Upper lobe of left lung (tissue), 6 donors: ENCODE measurements around the gene CCDC136. TPM values are rescaled to one million over a fixed set of nuclear protein-coding genes. Genes with fewer than 3 reads are reported as not detected.

Experiments used
- ATAC-seq, 2 donors: fragments of 200-7000 bp; cut with Tn5 transposase; one replicate each; pipeline ENCODE4 v1.9.1; 2022; ENCODE audit warnings: mild to moderate bottlenecking in 2 of 2, moderate library complexity in 2 of 2; ENCODE audit not compliant: low FRiP score in 2 of 2
- DNase-seq, 2 donors: peaks; one replicate each; pipeline ENCODE4 v3.0.0-alpha.2; 2019 to 2020
- H3K27ac ChIP-seq, 4 donors: fragments of 200-600 bp; sonication (generic); one replicate each; pipeline ENCODE4 v1.5.1; 2016 to 2019
- H3K27me3 ChIP-seq, 4 donors: fragments of 200-600 bp; sonication (generic); one replicate each; pipeline ENCODE4 v1.5.1; 2017 to 2019
- H3K36me3 ChIP-seq, 4 donors: fragments of 200-600 bp; sonication (generic); one replicate each; pipeline ENCODE4 v1.5.1; 2016 to 2019
- H3K4me1 ChIP-seq, 4 donors: fragments of 200-600 bp; sonication (generic); one replicate each; pipeline ENCODE4 v1.5.1; 2018 to 2019
- H3K4me3 ChIP-seq, 4 donors: fragments of 200-600 bp; sonication (generic); one replicate each; pipeline ENCODE4 v1.5.1; 2017 to 2019; ENCODE audit warnings: mild to moderate bottlenecking in 2 of 4, moderate library complexity in 1 of 4
- H3K9me3 ChIP-seq, 4 donors: fragments of 200-600 bp; sonication (generic); one replicate each; pipeline ENCODE4 v1.5.1; 2018 to 2019
- EP300 ChIP-seq, 4 donors: sonication (generic); formaldehyde crosslinking; IDR thresholded peaks; one replicate each; pipeline ENCODE4 v1.5.1; 2017; ENCODE audit warnings: antibody characterized with exemption in 4 of 4, control low read depth in 2 of 4
- POLR2A ChIP-seq, 4 donors: fragments of 450-650 bp; IDR thresholded peaks; one replicate each; pipeline ENCODE4 v1.5.1; 2016 to 2017; ENCODE audit warnings: antibody characterized with exemption in 4 of 4, mild to moderate bottlenecking in 2 of 4
- POLR2AphosphoS5 ChIP-seq, 2 donors: sonication (generic); formaldehyde crosslinking; IDR thresholded peaks; one replicate each; pipeline ENCODE4 v1.5.1; 2017; ENCODE audit warnings: antibody characterized with exemption in 2 of 2
- WGBS, 2 donors: methylation state at CpG; one replicate each; pipeline ENCODE4 v1.1.5; 2017 to 2018; 5-methylcytosine and 5-hydroxymethylcytosine counted together
- total RNA-seq, 6 donors: library from RNA; depleted of rRNA in 4 of 6; stranded (reverse); fragments of >200 nt in 4 of 6; gene quantifications; one replicate each; pipeline versions ENCODE4 v1.1.0 to v1.2.1, GENCODE V29; 2016 to 2021
- TF ChIP-seq, protein P1 (sequence below), 6 experiments: fragments of 450-650 bp in 4 of 6; fragments of 200-600 bp in 2 of 6; sonication (generic) in 2 of 6; IDR thresholded peaks; one replicate each; pipeline ENCODE4 v1.5.1; 2016 to 2019; ENCODE audit warnings: antibody characterized with exemption in 6 of 6
- donor health status: DM: no; HTN: no; CAD: no; lungs with moderate emphysema.
- donor health status: DM: no; HTN: yes; CAD: no; lungs with severe emphysema.

The CCDC136 gene
- total RNA-seq, 6 donors from 2014 or later, result 0.46 to 7.2 (median 2.2) TPM

GRCh38 chr7:128801667-128802418, 10.1 kb downstream of the CCDC136 start:
- 88 to 92% methylated on average over 2 of the region's 2 CpGs for WGBS, 2 donors
- Histone ChIP-seq H3K27me3 (no peaks in the 10 kb centered on the region), H3K9me3 (no peaks in the 10 kb centered on the region), H3K4me3 (no peak overlapping the region), H3K36me3 (no peaks in the 10 kb centered on the region), H3K4me1 (no peaks in the 10 kb centered on the region), H3K27ac (no peak overlapping the region)
- ATAC-seq (no peak), DNase-seq (no peak)
- TF ChIP-seq EP300 (IDR thresholded peaks at IDR 0.05) (no peak), POLR2A (IDR thresholded peaks at IDR 0.05) (no peak), POLR2AphosphoS5 (IDR thresholded peaks at IDR 0.05) (no peak)
- TF ChIP-seq, protein P1, sequence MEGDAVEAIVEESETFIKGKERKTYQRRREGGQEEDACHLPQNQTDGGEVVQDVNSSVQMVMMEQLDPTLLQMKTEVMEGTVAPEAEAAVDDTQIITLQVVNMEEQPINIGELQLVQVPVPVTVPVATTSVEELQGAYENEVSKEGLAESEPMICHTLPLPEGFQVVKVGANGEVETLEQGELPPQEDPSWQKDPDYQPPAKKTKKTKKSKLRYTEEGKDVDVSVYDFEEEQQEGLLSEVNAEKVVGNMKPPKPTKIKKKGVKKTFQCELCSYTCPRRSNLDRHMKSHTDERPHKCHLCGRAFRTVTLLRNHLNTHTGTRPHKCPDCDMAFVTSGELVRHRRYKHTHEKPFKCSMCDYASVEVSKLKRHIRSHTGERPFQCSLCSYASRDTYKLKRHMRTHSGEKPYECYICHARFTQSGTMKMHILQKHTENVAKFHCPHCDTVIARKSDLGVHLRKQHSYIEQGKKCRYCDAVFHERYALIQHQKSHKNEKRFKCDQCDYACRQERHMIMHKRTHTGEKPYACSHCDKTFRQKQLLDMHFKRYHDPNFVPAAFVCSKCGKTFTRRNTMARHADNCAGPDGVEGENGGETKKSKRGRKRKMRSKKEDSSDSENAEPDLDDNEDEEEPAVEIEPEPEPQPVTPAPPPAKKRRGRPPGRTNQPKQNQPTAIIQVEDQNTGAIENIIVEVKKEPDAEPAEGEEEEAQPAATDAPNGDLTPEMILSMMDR (IDR thresholded peaks at IDR 0.05), result no peak

DNA sequence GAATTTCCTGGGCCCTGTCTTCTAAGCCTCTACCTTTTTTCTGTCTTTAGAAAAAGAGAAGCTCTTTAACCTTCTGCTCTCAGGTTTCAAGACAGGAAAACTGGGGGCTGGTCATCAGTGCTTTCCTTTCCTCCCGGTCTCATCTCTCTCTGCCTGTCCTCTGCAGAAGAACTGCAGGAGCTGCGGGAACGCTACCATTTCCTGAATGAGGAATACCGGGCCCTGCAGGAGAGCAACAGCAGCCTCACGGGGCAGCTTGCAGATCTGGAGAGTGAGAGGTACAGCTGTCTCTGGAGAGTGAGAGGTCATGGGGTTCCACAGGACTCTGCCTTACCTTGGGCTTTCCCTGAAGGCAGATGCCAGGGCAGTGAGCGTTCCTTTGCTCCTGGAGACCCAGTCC, 12.7 kb downstream of the CCDC136 start:
- ATAC-seq (no peak), DNase-seq (no peak)
- H3K36me3 ChIP-seq, result no peaks in the 10 kb centered on the region
- 76 to 87% methylated on average over 5 to 6 of the region's 6 CpGs for WGBS, 2 donors
- H3K9me3 ChIP-seq, result no peaks in the 10 kb centered on the region
- no peak for TF ChIP-seq POLR2A (IDR thresholded peaks at IDR 0.05)
- TF ChIP-seq, protein P1 (IDR thresholded peaks at IDR 0.05), result no peak
- no peak for TF ChIP-seq POLR2AphosphoS5 (IDR thresholded peaks at IDR 0.05)
- TF ChIP-seq EP300 (IDR thresholded peaks at IDR 0.05), result no peak
- no peak overlapping the region for H3K27ac ChIP-seq
- no peak overlapping the region for H3K4me3 ChIP-seq
- H3K27me3 ChIP-seq, result no peaks in the 10 kb centered on the region
- no peaks in the 10 kb centered on the region for H3K4me1 ChIP-seq

- H3K27me3 ChIP-seq, result no peaks in the 10 kb centered on the region
- H3K36me3 ChIP-seq, result no peaks in the 10 kb centered on the region
- no peak for TF ChIP-seq POLR2AphosphoS5 (IDR thresholded peaks at IDR 0.05)
- TF ChIP-seq POLR2A (IDR thresholded peaks at IDR 0.05), result no peak
- no peak for TF ChIP-seq EP300 (IDR thresholded peaks at IDR 0.05)
- TF ChIP-seq, protein P1 (IDR thresholded peaks at IDR 0.05), result no peak
- WGBS, 2 donors, result 94 to 100% methylated on average over 5 of the region's 5 CpGs
- H3K27ac ChIP-seq, result no peak overlapping the region
- ATAC-seq (no peak), DNase-seq (no peak)
- no peaks in the 10 kb centered on the region for H3K9me3 ChIP-seq
- no peaks in the 10 kb centered on the region for H3K4me1 ChIP-seq
- H3K4me3 ChIP-seq, result no peak overlapping the region
These were observed 13.5 kb downstream of the CCDC136 start for GRCh38 chr7:128805225-128805624.

DNA sequence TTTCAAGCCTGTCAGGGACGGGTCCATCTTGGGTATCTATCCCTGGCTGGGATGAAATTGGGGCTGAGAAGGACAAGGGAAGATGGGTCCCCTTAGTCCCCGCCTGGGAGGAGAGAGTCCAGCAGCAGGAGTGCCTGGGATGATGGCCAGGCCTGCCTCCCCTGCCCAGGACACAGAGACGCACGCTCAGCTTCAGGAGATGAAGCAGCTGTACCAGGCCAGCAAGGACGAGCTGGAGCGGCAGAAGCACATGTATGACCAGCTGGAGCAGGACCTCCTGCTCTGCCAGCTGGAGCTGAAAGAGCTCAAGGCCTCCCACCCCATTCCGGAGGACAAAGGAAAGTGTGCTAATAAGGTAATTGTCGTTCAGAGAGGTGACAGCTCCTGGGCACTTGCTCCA, 15.4 kb downstream of the CCDC136 start:
- DNase-seq, result no peak
- TF ChIP-seq, protein P1 (IDR thresholded peaks at IDR 0.05), result no peak
- TF ChIP-seq EP300 (IDR thresholded peaks at IDR 0.05), result no peak
- TF ChIP-seq POLR2A (IDR thresholded peaks at IDR 0.05), result no peak
- TF ChIP-seq POLR2AphosphoS5 (IDR thresholded peaks at IDR 0.05), result no peak
- no peak for ATAC-seq
- Histone ChIP-seq H3K4me1 (no peaks in the 10 kb centered on the region), H3K4me3 (no peak overlapping the region), H3K36me3 (no peaks in the 10 kb centered on the region), H3K27ac (no peak overlapping the region), H3K9me3 (no peaks in the 10 kb centered on the region), H3K27me3 (no peaks in the 10 kb centered on the region)
- WGBS, 2 donors, result 85 to 93% methylated on average over 8 of the region's 8 CpGs

DNA sequence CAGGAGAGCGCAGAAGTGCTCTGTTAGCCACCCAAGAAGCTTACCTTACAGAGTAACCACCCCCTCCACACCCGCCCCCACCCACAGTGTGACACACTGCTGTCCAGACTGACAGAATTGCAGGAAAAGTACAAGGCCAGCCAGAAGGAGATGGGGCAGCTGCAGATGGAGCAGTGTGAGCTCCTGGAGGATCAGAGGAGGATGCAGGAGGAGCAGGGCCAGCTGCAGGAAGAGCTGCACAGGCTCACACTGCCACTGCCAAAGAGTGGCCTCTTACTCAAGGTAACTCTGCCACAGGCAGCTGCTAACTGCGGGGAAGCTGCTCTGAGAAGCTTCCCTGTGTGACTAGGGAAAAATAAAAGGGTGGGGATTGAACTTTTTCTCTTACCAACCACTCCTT, 17.6 kb downstream of the CCDC136 start:
- no peak for TF ChIP-seq POLR2A (IDR thresholded peaks at IDR 0.05)
- TF ChIP-seq, protein P1 (IDR thresholded peaks at IDR 0.05), result no peak
- TF ChIP-seq EP300 (IDR thresholded peaks at IDR 0.05), result no peak
- TF ChIP-seq POLR2AphosphoS5 (IDR thresholded peaks at IDR 0.05), result no peak
- Histone ChIP-seq H3K27me3 (no peaks in the 10 kb centered on the region), H3K27ac (no peak overlapping the region), H3K4me1 (peaks cover 0 to 5% (median 0%) of the 10 kb centered on the region in 4 donors), H3K9me3 (no peaks in the 10 kb centered on the region), H3K36me3 (no peaks in the 10 kb centered on the region), H3K4me3 (no peak overlapping the region)
- 81 to 97% methylated on average over 2 to 3 of the region's 3 CpGs for WGBS, 2 donors
- ATAC-seq, result no peak
- DNase-seq, result no peak
